Naive thymus-derived CD4-positive, alpha-beta T cell (primary cell): ENCODE results near the gene NR3C2. TPM values are rescaled to one million over a fixed set of nuclear protein-coding genes. Genes with fewer than 3 reads are reported as not detected.

Experiments used
- ATAC-seq: fragments of 150-1000 bp; cut with Tn5 transposase; 2 replicates; pipeline ENCODE4 v1.10.0; 2021; ENCODE audit warnings: mild to moderate bottlenecking, moderate library complexity
- CTCF ChIA-PET: fragments of 350-600 bp; sonication (Branson Sonifier 250); formaldehyde crosslinking; loops from one replicate; lab custom pipeline; 2021; ENCODE audit warnings: antibody characterized with exemption; lab: Charles Lee
- POLR2A ChIA-PET: fragments of 350-600 bp; sonication (Branson Sonifier 250); formaldehyde crosslinking; loops from one replicate; lab custom pipeline; 2021; ENCODE audit warnings: antibody characterized with exemption, inconsistent platforms; lab: Charles Lee
- DNase-seq, 9 donors: peaks; one replicate each; pipeline versions ENCODE4 v3.0.0 to v3.0.0-alpha.2; 2020 to 2022; ENCODE audit warnings: mixed read lengths in 1 of 9
- H3K27ac ChIP-seq: one replicate; pipeline ENCODE4 v1.7.0; 2013; ENCODE audit warnings: mild to moderate bottlenecking, low read depth, low read length, moderate library complexity
- H3K27me3 ChIP-seq, 2 donors: one replicate each; pipeline ENCODE4 v1.7.0; 2013; ENCODE audit warnings: low read length in 2 of 2, mild to moderate bottlenecking in 2 of 2, moderate library complexity in 2 of 2; ENCODE audit not compliant: control insufficient read depth in 2 of 2, insufficient read depth in 2 of 2
- H3K36me3 ChIP-seq, 3 experiments: 1 replicate in 2 of 3; 2 replicates in 1 of 3; pipeline ENCODE4 v1.7.0; 2013; ENCODE audit warnings: low read length in 3 of 3, mild to moderate bottlenecking in 3 of 3, moderate library complexity in 1 of 3; ENCODE audit not compliant: insufficient read depth in 3 of 3, control insufficient read depth in 2 of 3
- H3K4me1 ChIP-seq, 2 donors: one replicate each; pipeline ENCODE4 v1.7.0; 2013; ENCODE audit warnings: low read length in 2 of 2, mild to moderate bottlenecking in 2 of 2, moderate library complexity in 1 of 2; ENCODE audit not compliant: control insufficient read depth in 2 of 2, insufficient read depth in 2 of 2
- H3K4me3 ChIP-seq: 2 replicates; pipeline ENCODE4 v1.7.0; 2013; ENCODE audit warnings: mild to moderate bottlenecking, low read length
- H3K9me3 ChIP-seq, 3 experiments: 1 replicate in 2 of 3; 2 replicates in 1 of 3; pipeline ENCODE4 v1.7.0; 2013; ENCODE audit warnings: low read length in 3 of 3; ENCODE audit not compliant: control insufficient read depth in 2 of 3
- H3K27ac Mint-ChIP-seq, 9 donors: one replicate each; pipeline ENCODE4 v1.8.0; 2020 to 2022; ENCODE audit warnings: mixed read lengths in 9 of 9, mild to moderate bottlenecking in 8 of 9, moderate library complexity in 5 of 9, inconsistent platforms in 2 of 9
- H3K27me3 Mint-ChIP-seq, 5 donors: one replicate each; pipeline ENCODE4 v1.8.0; 2021 to 2022; ENCODE audit warnings: mixed read lengths in 5 of 5, mild to moderate bottlenecking in 1 of 5
- H3K36me3 Mint-ChIP-seq, 5 donors: one replicate each; pipeline ENCODE4 v1.8.0; 2020 to 2022; ENCODE audit warnings: mixed read lengths in 5 of 5, mild to moderate bottlenecking in 3 of 5, inconsistent platforms in 1 of 5
- H3K4me1 Mint-ChIP-seq, 7 donors: one replicate each; pipeline ENCODE4 v1.8.0; 2020 to 2022; ENCODE audit warnings: mixed read lengths in 7 of 7, mild to moderate bottlenecking in 3 of 7, inconsistent platforms in 1 of 7
- H3K4me3 Mint-ChIP-seq, 10 donors: one replicate each; pipeline ENCODE4 v1.8.0; 2020 to 2022; ENCODE audit warnings: mild to moderate bottlenecking in 10 of 10, mixed read lengths in 10 of 10, moderate library complexity in 6 of 10, inconsistent platforms in 2 of 10
- H3K9me3 Mint-ChIP-seq, 11 donors: one replicate each; pipeline ENCODE4 v1.8.0; 2020 to 2022; ENCODE audit warnings: mixed read lengths in 11 of 11, mild to moderate bottlenecking in 4 of 11, inconsistent platforms in 1 of 11, moderate library complexity in 1 of 11
- intact Hi-C, 2 donors: fragments of 100-400 bp; cut with micrococcal nuclease; formaldehyde crosslinking; loops; one replicate each; pipeline ENCODE4 v1.15.1; 2023
- polyA plus RNA-seq, 2 donors: library from polyadenylated mRNA; unstranded; fragments of 300-500 nt; fragmentation: Illumina TruSeq; gene quantifications; one replicate each; pipeline ENCODE4 v1.2.3, GENCODE V29; 2021
- total RNA-seq, 6 experiments: library from RNA in 5 of 6; stranded (reverse) in 5 of 6; gene quantifications; 1 replicate in 5 of 6; 2 replicates in 1 of 6; pipeline ENCODE4 v1.2.3 and lab custom pipeline; 2021 to 2026

Gene NR3C2
- total and polyA plus RNA-seq, 7 experiments from 2014 or later: 2.2 to 55.2 (median 38.6) TPM

GRCh38 chr4:148255344-148255720 lies 186.9 kb downstream of the NR3C2 start:
- Mint-ChIP-seq H3K27me3 (no peaks in the 10 kb centered on the region), H3K27ac (peak overlapping the region in 2 of 9 donors; percentile 34 to 67), H3K4me1 (peaks cover 0 to 70% (median 39%) of the 10 kb centered on the region in 7 donors), H3K36me3 (peaks cover 0 to 33% (median 14%) of the 10 kb centered on the region in 5 donors), H3K9me3 (peaks cover 0 to 3% (median 0%) of the 10 kb centered on the region in 11 donors), H3K4me3 (no peak overlapping the region)
- no peak for DNase-seq
- ATAC-seq: no peak
- Histone ChIP-seq H3K4me1 (no peaks in the 10 kb centered on the region), H3K27ac (no peak overlapping the region), H3K4me3 (no peak overlapping the region), H3K36me3 (no peaks in the 10 kb centered on the region), H3K9me3 (no peaks in the 10 kb centered on the region), H3K27me3 (no peaks in the 10 kb centered on the region)
- POLR2A ChIA-PET: no interaction called here
- CTCF ChIA-PET: no interaction called here
- intact Hi-C loops: no loop called here

GRCh38 chr4:148254621-148255343 lies 187.4 kb downstream of the NR3C2 start:
- Mint-ChIP-seq H3K27ac (peak overlapping the region in 1 of 9 donors; percentile 34), H3K27me3 (no peaks in the 10 kb centered on the region), H3K9me3 (peaks cover 0 to 3% (median 0%) of the 10 kb centered on the region in 11 donors), H3K36me3 (peaks cover 0 to 33% (median 14%) of the 10 kb centered on the region in 5 donors), H3K4me1 (peaks cover 0 to 71% (median 40%) of the 10 kb centered on the region in 7 donors), H3K4me3 (no peak overlapping the region)
- POLR2A ChIA-PET: no interaction called here
- Histone ChIP-seq H3K27ac (no peak overlapping the region), H3K27me3 (no peaks in the 10 kb centered on the region), H3K36me3 (no peaks in the 10 kb centered on the region), H3K9me3 (no peaks in the 10 kb centered on the region), H3K4me3 (no peak overlapping the region), H3K4me1 (no peaks in the 10 kb centered on the region)
- CTCF ChIA-PET: no interaction called here
- intact Hi-C loops: no loop called here
- DNase-seq (no peak), ATAC-seq (no peak)

GRCh38 chr4:148253768-148254167 lies 188.4 kb downstream of the NR3C2 start:
- peaks cover 0 to 27% (median 14%) of the 10 kb centered on the region in 5 donors for H3K36me3 Mint-ChIP-seq
- Histone ChIP-seq H3K4me1 (no peaks in the 10 kb centered on the region), H3K9me3 (no peaks in the 10 kb centered on the region), H3K36me3 (no peaks in the 10 kb centered on the region), H3K27ac (no peak overlapping the region), H3K4me3 (no peak overlapping the region), H3K27me3 (no peaks in the 10 kb centered on the region)
- H3K27me3 Mint-ChIP-seq: no peaks in the 10 kb centered on the region
- POLR2A ChIA-PET: no interaction called here
- peaks cover 0 to 74% (median 44%) of the 10 kb centered on the region in 7 donors for H3K4me1 Mint-ChIP-seq
- no peak for DNase-seq
- intact Hi-C loops: no loop called here
- H3K4me3 Mint-ChIP-seq: peak overlapping the region in 1 of 10 donors; percentile 8
- H3K9me3 Mint-ChIP-seq: peaks cover 0 to 3% (median 0%) of the 10 kb centered on the region in 11 donors
- no peak for ATAC-seq
- H3K27ac Mint-ChIP-seq: peak overlapping the region in 1 of 9 donors; percentile 26
- CTCF ChIA-PET: interaction anchor here (0.6 kb wide), 1 partner anchor 116 kb away, joined by 3 read pairs; no protein-coding TSS in a partner anchor

GRCh38 chr4:148248824-148249223 lies 193.4 kb downstream of the NR3C2 start:
- Histone ChIP-seq H3K4me1 (no peaks in the 10 kb centered on the region), H3K9me3 (no peaks in the 10 kb centered on the region), H3K36me3 (no peaks in the 10 kb centered on the region), H3K27ac (no peak overlapping the region), H3K27me3 (no peaks in the 10 kb centered on the region), H3K4me3 (no peak overlapping the region)
- DNase-seq (no peak), ATAC-seq (no peak)
- Mint-ChIP-seq H3K36me3 (peaks cover 0 to 15% (median 10%) of the 10 kb centered on the region in 5 donors), H3K27me3 (no peaks in the 10 kb centered on the region), H3K27ac (no peak overlapping the region), H3K9me3 (peaks cover 0 to 2% (median 0%) of the 10 kb centered on the region in 11 donors), H3K4me1 (peaks cover 0 to 56% (median 28%) of the 10 kb centered on the region in 7 donors), H3K4me3 (no peak overlapping the region)
- POLR2A ChIA-PET: no interaction called here
- CTCF ChIA-PET: no interaction called here
- intact Hi-C loops: no loop called here

GRCh38 chr4:148245015-148245414 lies 197.2 kb downstream of the NR3C2 start:
- CTCF ChIA-PET: interaction anchor here (0.5 to 1.1 kb wide), 2 partner anchors 9 to 81 kb away, joined by 3 to 5 read pairs; no protein-coding TSS in a partner anchor
- Mint-ChIP-seq H3K4me1 (peaks cover 0 to 44% (median 23%) of the 10 kb centered on the region in 7 donors), H3K27ac (no peak overlapping the region), H3K4me3 (no peak overlapping the region), H3K36me3 (peaks cover 0 to 15% (median 10%) of the 10 kb centered on the region in 5 donors), H3K9me3 (no peaks in the 10 kb centered on the region), H3K27me3 (no peaks in the 10 kb centered on the region)
- DNase-seq: no peak
- ATAC-seq: no peak
- H3K4me1 ChIP-seq: no peaks in the 10 kb centered on the region
- H3K4me3 ChIP-seq: no peak overlapping the region
- intact Hi-C loops: no loop called here
- H3K27ac ChIP-seq: no peak overlapping the region
- H3K36me3 ChIP-seq: no peaks in the 10 kb centered on the region
- POLR2A ChIA-PET: no interaction called here
- H3K9me3 ChIP-seq: no peaks in the 10 kb centered on the region
- no peaks in the 10 kb centered on the region for H3K27me3 ChIP-seq

- Mint-ChIP-seq H3K27me3 (no peaks in the 10 kb centered on the region), H3K27ac (peak overlapping the region in 1 of 9 donors; percentile 36), H3K36me3 (peaks cover 0 to 19% (median 14%) of the 10 kb centered on the region in 5 donors), H3K4me3 (no peak overlapping the region), H3K4me1 (peaks cover 0 to 50% (median 32%) of the 10 kb centered on the region in 7 donors), H3K9me3 (peaks cover 0 to under 1% (median 0%) of the 10 kb centered on the region in 11 donors)
- DNase-seq: no peak
- Histone ChIP-seq H3K27me3 (no peaks in the 10 kb centered on the region), H3K4me1 (no peaks in the 10 kb centered on the region), H3K9me3 (no peaks in the 10 kb centered on the region), H3K36me3 (no peaks in the 10 kb centered on the region), H3K27ac (no peak overlapping the region), H3K4me3 (no peak overlapping the region)
- no peak for ATAC-seq
- ChIA-PET CTCF (no interaction called here), POLR2A (no interaction called here)
- intact Hi-C loops: no loop called here
These were observed 198.4 kb downstream of the NR3C2 start for GRCh38 chr4:148243837-148244236.
